Stimulated activated CD4-positive, alpha-beta T cell treated with anti-CD3 and anti-CD28 coated beads, Interleukin-15, amount 100 ng/mL, for 24 hours (primary cell): Measurements from ENCODE around the gene ARG2.
A peak's percentile ranks its signal among the peaks of the same experiment; 100 is the strongest.

ENCODE experiments used
- DNase-seq: peaks from one replicate; pipeline ENCODE4 v3.0.0-alpha.2; 2020

The ARG2 gene

DNA sequence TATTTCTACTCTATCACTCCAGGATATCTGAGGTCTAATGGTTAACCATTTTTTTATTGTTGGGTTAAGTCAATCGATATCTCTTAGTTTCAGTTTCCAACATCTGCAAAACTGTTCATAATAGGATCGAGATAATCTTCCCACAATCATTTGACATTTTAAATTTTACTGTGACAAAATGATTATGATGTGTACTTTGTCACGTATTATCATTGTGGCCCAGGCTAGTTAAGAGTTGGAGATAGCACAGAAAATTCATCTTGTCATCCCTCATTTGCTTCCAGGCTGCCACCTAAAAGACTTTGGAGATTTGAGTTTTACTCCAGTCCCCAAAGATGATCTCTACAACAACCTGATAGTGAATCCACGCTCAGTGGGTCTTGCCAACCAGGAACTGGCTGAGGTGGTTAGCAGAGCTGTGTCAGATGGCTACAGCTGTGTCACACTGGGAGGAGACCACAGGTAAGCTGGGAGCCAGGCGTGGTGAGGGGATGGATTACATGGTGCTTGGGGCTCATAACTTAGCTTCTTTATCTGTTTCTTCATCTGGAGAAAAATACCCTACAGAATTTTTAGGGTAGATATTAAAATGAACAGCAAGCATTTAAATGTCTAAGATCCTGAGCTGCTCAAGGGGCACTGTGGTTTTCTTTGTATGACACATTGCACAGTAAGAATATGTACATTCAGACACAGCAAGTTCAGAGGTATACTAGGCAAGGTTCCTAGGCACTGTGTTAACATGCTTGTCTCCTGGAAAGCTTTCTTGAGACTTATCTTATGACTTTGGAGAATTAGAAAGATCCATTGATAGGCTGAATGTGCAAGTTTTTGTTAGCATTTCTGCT, 22.4 kb downstream of the ARG2 start:
- peak; percentile 14 for DNase-seq

DNA sequence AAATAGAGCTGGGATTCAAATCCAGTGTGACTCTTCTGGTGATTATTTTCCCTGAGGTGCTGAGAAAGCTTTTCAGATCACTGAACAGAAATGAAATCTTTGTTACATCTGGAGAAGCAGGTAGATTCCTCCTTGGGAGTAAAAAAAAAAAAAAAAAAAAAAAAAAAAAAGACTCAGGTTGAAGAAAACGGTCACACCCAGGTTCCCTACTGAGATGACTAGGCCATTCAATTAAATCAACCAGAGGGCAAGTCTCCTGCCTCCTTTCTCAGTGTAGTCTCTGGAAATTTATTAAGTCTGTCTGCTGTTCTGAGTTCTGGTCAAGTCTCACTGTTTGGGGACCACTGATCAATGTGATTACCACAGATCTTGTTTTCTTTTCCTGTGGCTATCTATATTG, 24.0 kb downstream of the ARG2 start:
- DNase-seq: no peak

DNA sequence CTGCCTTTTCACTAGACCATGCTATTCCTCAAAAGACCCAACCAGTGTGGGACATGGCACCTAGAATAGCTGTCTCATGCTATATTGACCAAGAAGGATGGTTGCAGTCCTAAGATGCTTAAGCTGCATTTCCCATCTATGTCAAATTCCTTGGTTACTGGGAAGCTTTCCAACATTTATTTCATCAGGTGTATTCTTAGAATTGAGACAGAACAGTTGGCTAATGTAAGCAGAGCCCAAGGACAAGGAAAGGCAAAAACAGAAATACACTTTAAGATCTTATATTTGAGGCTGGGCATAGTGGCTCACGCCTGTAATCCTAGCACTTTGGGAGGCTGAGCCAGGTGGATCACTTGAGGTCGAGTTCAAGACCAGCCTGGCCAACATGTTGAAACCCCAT, 24.7 kb downstream of the ARG2 start:
- no peak for DNase-seq

DNA sequence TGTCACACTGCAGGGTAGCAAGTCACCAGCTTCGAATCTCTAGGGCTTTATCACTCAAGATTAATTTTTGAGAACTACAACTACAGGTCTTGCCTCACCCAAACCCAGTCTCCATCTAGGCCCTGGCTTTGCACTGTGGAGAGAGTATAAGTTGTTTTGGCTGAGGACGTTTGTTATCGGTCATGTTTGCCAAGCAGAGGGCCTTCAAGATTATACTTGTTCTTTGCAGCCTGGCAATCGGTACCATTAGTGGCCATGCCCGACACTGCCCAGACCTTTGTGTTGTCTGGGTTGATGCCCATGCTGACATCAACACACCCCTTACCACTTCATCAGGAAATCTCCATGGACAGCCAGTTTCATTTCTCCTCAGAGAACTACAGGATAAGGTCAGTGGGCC, 25.7 kb downstream of the ARG2 start:
- no peak for DNase-seq

DNA sequence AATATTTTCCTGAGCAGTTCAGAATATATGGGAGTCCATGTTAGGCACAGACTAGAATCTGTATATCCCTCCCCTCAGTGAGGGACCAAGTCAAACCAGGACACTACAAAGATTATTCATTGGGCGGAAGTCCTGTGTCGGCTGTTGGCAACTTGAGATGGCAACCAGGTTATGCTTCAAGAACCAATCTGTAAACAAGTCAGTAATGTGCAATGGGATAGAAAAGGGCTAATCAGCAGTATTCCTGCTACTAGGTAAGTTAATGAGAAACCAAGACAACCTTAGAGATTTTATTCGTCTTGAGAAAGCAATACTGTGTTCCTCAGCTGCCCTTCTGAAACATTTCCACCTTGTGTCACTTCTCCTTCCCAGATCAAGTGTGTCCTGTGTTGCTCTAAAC, 26.4 kb downstream of the ARG2 start:
- no peak for DNase-seq

DNA sequence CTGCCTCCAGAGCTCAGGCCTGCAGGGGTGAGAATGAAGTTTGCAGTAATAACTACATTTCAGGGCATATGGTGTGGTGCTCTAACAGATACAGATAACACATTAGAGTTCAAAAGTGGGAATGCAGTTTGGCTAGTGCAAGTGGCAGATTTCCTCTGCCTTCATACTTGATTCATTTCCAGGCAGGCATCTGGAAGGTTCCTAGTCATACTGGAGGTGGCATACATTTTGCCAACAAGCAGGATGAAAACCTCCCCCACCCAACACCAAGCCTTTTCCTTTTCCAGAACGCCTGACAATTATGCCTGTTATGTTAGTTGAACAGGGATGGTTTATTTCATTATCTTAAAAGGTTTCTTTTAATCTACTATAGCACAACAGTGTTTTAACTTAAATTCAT, 30.4 kb downstream of the ARG2 start:
- no peak for DNase-seq

DNA sequence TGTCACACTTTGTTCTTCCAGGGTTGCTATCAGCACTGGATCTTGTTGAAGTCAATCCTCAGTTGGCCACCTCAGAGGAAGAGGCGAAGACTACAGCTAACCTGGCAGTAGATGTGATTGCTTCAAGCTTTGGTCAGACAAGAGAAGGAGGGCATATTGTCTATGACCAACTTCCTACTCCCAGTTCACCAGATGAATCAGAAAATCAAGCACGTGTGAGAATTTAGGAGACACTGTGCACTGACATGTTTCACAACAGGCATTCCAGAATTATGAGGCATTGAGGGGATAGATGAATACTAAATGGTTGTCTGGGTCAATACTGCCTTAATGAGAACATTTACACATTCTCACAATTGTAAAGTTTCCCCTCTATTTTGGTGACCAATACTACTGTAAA, 31.0 kb downstream of the ARG2 start:
- DNase-seq: no peak

DNA sequence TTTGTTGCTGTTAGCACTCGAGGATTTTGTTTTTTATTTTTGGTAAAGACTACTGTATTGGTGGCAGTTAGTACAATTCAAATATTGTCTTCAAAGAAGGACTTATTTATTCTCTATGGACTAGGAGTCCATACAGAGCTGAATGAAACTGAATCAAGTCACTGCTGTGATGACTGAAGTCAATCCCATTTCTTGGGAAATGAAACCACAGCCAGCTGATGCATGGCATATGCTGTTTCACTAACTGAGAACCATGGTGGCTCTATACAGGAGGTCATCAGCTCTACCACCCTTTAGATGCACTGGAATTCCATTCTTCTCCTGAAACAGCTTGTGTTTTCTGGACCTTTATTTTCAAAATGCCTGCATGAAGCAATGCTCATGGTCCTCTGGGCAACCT, 32.5 kb downstream of the ARG2 start:
- no peak for DNase-seq

DNA sequence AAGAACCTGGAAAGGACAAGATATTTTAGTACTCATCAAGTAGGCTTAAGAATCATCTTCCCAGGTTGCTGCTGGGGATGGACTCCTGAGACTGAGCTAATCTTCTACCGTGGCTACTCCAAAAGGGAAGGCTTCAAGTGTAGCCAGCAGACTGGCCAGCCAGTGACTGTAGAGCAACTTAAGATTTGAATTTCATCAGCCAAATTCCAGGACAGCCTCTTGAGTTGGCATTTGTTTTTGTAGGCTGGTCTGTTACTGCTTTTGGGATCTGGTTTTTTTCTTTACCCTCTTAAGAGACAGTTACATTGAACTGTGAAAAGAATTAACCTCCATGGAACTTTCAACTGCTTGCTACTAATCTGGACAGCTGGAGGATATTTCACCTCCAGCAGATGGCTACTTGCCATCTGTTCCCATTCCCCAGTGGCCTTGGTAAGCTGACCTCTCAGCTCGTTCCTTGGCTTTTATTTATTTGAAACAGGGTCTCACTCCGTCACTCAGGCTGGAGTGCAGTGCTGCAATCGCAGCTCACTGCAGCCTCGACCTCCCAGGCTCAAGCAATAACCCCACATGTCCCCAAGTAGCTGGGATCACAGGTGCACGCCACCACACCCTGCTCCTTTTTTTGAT, 34.0 kb downstream of the ARG2 start:
- no peak for DNase-seq

DNA sequence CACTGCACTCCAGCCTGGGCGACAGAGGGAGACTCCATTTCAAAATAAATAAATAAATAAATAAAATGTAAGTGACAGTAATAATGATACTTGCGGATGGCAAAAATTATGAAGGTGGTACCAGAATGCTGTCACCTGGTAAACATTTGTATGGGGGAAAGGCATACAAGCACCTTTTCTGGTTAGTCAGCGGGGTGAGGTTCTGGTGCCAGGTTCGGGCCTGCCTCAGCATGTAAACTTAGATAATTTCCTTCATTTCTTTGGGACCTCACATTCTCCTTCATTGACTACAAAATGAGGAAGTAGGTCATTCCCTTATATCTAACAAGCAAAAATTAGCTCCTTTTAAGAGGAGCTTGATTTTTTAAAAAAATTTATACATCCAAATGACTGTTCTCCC, 43.9 kb downstream of the ARG2 start:
- no peak for DNase-seq

DNA sequence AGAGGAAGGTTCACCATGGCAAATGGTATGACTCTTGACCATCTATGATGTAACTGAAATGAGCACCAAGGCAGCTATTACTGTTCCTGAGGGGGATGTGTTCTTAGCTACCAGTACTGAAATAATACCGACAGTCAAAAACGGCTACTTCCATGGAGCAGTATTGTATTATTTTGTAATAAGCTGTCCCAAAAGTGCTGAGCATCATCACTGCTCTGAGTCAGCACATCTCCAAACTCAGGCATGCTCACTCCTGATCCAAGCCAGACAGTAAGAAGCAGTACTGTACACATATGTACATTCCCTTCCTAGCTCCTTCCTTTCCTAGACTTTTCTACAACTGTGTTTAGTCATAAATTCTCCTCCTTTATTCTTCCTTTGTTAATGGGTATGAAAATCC, 46.1 kb downstream of the ARG2 start:
- DNase-seq: no peak

DNA sequence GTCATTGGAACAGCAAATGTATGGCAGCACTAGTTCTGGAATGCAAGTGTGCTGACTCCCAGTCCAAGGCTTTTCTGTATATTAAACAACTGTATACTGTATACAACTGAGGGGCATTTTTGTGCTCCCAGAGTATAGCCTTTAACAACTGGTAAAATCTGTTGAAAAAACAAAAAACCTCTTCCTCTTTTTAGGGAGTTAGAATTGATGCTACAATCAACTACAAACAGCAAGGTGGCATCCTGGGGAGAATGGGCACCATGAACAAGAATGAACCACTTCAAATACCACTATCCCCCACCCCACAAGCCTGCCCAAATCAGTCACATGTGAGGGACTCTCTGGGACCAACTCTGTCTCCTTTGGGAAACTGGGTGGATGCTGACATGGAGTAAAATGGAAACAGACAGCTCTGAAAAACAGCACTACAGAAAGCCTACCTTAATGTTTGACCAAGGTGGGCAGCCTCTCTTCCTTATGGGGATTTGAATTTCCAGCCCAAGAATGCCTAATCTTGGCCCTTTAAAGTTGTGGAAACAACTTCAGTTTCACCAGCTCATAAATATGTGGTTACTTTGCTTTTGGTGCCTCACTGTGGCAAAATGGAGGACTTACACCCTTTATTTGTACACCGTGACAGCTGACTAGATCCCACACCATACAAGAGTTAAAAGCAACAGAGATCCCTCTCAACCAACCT, 47.2 kb downstream of the ARG2 start:
- no peak for DNase-seq

DNA sequence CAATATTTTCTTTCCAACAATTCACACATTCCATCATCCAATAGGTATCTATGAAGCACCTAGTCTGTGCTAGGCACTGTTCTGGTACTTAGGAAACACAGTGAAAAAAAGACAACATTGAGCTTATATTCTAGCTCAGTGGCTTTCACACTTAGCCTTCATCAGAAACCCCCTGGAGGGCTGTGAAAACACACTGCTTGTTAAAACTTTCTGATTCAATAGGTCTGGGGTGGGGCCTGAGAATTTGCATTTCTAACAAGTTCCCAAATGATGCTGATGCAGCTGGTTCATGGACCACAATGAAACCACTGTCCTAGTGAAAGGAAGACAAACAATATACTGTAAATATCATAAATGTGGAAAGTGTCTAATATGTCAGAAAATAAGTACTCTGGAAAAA, 48.8 kb downstream of the ARG2 start:
- DNase-seq: peak; percentile 10

DNA sequence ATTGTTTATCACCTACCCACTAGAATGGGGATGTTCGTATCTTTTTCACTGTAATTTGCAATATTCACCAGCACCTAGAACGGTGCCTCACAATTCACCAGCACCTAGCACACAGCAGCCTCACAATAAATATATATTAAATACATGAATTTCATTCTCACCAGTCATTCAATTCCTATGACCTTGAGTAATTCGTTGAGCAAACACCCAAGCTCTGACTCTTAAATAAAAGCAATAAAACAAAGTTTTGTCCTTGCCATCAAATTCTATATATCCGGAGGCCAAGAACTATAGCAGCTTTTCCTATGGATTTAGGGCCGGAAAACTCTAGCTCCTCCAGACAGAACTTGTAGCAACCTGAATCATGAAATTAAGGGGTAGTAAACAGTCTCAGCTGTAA, 53.7 kb downstream of the ARG2 start:
- DNase-seq: no peak

DNA sequence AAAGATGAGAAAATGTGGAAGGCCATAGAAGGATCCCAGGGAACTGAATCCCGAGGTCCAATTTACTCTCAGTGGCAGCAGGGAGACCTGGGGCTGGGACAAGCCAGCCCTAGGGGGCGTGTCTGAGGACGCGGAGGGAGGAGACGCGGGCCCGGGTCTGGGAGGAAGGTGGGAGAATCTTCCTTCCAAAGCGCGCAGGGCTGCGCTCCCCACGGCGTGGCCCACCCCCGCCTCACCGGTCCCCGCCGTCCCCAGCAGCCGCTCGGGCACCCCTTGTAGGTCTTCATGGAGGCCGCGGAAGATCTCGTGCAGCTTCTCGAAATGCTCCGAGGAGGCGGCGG, 54.4 kb downstream of the ARG2 start:
- DNase-seq: peak; percentile 77

DNA sequence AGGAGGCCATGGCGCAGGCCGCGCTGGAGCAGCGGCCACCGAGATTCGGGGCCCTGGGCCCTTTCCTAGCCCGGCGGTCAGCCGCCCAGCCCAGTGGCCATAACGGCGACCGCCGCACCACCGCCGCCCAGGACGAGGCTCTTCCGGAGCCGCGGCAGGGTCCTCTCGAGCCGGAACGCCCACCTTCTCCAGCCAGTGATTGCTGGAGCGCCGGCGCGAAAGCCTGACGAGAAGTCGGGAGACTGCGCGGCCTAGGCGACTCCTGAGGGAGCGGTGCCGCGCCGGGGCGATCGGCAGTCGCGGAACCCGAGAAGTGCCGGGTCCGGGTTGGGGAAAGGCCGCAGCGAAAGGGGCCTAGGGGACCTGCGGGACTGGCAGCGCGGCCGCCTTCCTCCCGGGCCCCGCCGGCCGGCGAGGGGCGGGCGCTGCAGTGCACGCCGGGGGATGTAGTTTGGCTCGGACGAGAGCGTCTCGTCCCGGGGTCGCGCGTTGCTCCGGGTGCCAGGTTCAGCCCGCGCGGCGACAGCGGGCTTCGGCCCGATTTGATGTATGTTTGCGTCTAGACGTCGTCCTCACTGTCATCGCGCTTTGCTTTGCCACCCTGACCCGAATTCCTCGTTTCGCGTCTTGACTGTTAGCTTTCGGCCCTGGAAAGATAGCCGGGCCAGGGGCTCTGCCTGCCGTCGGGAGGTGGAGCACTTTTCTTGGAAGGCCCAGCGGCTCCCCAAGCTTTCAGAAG, 54.9 kb downstream of the ARG2 start, which contains the start of gene VTI1B:
Gene VTI1B (minus strand): TSS at position 153 of the 739 bp plus-strand sequence. CDS start 143 bp downstream, at position 10.
- DNase-seq: peak; percentile 83

DNA sequence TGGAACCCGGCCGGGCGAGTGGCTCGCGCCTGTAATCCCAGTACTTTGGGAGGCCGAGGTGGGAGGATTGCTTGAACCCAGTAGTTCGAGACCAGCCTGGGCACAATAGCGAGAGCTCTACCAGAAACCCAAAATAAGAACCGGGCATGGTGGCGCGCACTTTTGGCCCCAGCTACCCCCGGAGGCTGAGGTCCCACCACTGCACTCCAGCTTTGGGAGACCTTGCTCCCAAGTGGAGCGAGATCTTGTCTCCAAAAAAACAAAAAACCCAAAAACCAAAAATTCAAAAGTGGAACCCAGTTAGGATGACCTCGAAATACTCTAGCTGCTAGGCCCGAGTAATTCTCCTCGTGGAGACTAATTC, 55.5 kb downstream of the ARG2 start:
- DNase-seq: no peak

DNA sequence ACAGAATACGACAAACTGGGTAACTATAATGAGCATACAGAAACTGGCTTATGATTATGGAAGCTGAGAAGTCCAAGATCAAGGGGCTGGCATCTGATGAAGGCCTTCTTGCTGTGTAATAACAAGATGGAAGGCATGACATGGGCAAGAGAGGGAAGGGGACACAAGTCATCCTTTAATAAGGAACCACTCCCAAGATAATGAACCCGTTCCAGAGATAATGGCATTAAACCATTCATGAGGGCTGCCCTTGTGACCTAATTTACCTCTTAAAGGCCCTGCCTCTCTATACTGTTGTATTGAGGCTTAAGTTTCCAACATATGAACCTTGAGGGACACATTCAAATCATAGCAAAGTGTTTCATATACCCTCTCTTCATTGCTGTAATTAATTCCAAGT, 59.3 kb downstream of the ARG2 start:
- no peak for DNase-seq

DNA sequence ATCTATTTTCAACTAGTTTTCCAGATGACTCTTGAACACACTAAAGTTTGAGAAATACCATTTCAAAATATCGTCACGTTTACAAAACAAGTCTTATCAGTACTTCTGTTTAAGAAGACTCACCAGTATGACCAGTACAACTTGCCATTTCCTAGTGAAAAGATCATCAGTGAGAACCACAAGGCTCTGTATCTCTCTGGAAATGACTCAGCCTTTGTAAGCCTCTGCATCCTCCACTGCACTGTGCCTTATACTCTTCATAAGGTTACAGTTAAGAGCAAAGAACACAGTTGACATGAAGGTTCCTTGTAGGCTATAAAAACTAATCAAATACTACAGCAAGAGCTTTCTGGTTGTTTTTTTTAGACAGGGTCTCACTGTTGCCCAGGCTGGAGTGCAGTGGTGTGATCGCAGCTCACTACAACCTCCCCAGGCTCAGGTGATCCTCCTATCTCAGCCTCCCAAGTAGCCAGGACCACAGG, 60.4 kb downstream of the ARG2 start:
- no peak for DNase-seq

DNA sequence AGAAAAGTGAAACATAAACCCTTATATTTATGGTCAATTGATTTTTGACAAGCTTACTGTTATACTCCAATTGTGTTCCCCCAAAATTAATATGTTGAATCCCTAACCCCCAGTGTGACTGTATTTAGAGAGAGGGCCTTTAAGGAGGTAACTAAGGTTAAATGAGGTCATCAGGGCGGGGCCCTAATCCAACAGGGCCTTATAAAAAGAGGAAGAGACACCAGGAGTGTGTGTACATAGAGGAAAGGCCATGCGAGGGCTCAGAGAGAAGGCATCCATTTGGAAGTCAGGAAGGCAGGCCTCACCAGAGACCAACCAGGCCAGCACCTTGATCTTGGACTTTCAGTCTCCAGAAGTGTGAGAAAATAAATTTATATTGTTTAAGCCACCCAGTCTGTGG, 61.2 kb downstream of the ARG2 start:
- DNase-seq: no peak

DNA sequence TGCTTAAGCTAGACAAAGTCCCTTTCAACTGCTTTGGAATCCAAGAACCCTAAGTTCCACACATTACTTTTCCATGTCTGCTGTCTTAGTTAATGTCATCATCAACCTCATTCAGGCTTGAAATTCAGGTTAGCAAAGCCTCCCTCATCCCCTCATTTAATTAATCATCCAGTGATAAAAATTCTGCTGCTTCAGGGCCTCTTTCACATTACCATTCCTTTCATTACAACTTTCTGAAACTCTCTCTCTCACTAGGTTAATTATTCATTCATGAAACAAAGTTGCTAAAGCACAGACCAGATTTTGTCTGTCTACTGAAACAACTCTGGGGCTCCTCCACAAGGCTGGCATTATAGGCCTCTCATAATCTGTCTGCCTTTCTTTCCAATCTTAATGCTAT, 64.1 kb downstream of the ARG2 start:
- DNase-seq: no peak

DNA sequence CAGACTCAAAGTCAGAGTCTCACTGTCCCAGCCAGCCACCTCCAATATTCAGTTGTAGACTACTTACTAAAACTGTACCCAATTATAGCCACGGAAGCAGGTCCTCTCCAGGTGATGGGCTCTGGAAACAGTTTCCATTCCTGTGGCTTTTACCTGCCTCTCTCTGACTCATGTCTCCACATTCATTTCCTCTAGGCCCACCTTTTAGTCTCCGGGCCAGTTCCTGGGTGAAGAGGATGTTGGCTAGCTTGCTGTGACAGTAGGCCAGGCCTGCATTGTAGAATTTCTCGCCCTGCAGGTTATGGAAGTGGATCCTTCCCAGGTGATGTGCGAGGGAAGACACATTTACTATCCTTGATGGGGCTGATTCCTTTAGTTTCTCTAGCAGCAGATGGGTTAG, 70.3 kb downstream of the ARG2 start:
- DNase-seq: no peak

DNA sequence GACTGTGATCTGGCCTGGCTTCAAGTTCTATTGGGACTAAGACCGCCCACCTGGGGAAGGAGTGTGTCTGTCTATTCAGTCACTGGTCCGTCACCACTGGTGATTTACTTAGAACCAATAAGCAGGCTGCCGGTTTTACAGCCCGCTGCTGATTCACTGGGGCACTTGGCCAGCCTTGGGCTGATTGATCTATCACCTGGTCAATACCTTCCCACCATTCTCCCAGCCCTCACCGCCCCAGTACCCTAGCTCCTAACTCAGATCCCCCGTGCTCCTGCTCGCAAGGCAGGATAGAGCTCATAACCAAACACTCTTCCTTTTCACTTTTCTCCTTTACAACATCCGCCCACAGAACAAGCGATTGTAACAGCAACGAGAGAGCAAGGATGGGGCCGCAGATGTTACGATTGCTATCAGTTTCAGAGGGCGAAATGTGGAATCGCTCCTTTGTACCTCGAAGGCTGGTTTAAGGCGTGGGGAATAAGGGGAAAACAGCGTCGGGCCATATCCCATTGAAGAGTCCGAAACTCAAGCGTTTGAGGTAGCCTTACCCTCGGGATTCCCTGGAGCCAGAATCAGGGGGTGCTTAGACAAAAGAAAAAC, 75.2 kb downstream of the ARG2 start:
- peak; percentile 89 for DNase-seq
